Endothelial cell of umbilical vein (primary cell): Measurements from ENCODE around the gene MTFP1. TPM values are rescaled to one million over a fixed set of nuclear protein-coding genes. Genes with fewer than 3 reads are reported as not detected.

Experiments used
- BruUV-seq: library from RNA; stranded (reverse); fragments of 400-500 nt; replicated peaks from 2 replicates; lab custom pipeline; 2021; lab: Mats Ljungman, UMichigan
- CTCF ChIA-PET: fragments of 300-600, 350-600 bp; sonication (Branson Sonifier 250); formaldehyde crosslinking; loops from one replicate; lab custom pipeline; 2021; ENCODE audit warnings: antibody characterized with exemption, inconsistent platforms; lab: Charles Lee
- POLR2A ChIA-PET: fragments of 300-600, 350-600 bp; sonication (Branson Sonifier 250); formaldehyde crosslinking; loops from one replicate; lab custom pipeline; 2021; ENCODE audit warnings: antibody characterized with exemption, inconsistent platforms; lab: Charles Lee
- DNase-seq: peaks from one replicate; pipeline ENCODE4 v3.0.0-alpha.2; 2011; ENCODE audit warnings: low read depth, low spot score
- FAIRE-seq: peaks from 2 replicates; lab custom pipeline; 2011; peaks lifted over from hg19 to GRCh38; lab: Jason Lieb, UNC
- H2AFZ ChIP-seq: 2 replicates; pipeline ENCODE4 v1.6.0; 2012; ENCODE audit warnings: low read depth, low read length, control low read depth, inconsistent platforms
- H3K27ac ChIP-seq: 2 replicates; pipeline ENCODE4 v1.5.1; 2011; ENCODE audit warnings: low read depth, mild to moderate bottlenecking, control low read depth, low read length, moderate library complexity; ENCODE audit not compliant: insufficient read depth
- H3K27me3 ChIP-seq, 2 experiments: 2 replicates each; pipeline versions ENCODE4 v1.6.0 to v1.6.1; 2011; ENCODE audit warnings: low read length in 2 of 2, mixed read lengths in 1 of 2; ENCODE audit not compliant: control insufficient read depth in 2 of 2, insufficient read depth in 2 of 2
- H3K36me3 ChIP-seq, 2 experiments: 2 replicates in 1 of 2; 3 replicates in 1 of 2; pipeline ENCODE4 v1.5.1; 2011; ENCODE audit warnings: low read length in 2 of 2, mild to moderate bottlenecking in 1 of 2, moderate library complexity in 1 of 2; ENCODE audit not compliant: control insufficient read depth in 2 of 2, insufficient read depth in 2 of 2; ENCODE audit errors: extremely low read depth in 1 of 2
- H3K4me1 ChIP-seq: 3 replicates; pipeline ENCODE4 v1.5.1; 2011; ENCODE audit warnings: mild to moderate bottlenecking, low read length; ENCODE audit not compliant: control insufficient read depth, insufficient read depth; ENCODE audit errors: extremely low read depth
- H3K4me2 ChIP-seq: 2 replicates; pipeline ENCODE4 v1.6.1; 2011; ENCODE audit warnings: low read length, control low read depth, mixed read lengths; ENCODE audit not compliant: insufficient read depth
- H3K4me3 ChIP-seq, 3 experiments: fragments of 200-600 bp in 1 of 3; sonication (generic), shearing (Covaris generic) in 1 of 3; replicated peaks in 1 of 3; 2 replicates each; pipeline ENCODE4 v1.5.1; 2011 to 2016; ENCODE audit warnings: control low read depth in 3 of 3, low read length in 3 of 3, mild to moderate bottlenecking in 2 of 3, inconsistent platforms in 1 of 3, low read depth in 1 of 3, moderate library complexity in 1 of 3; ENCODE audit not compliant: insufficient read depth in 1 of 3
- H3K79me2 ChIP-seq: 2 replicates; pipeline ENCODE4 v1.6.0; 2012; ENCODE audit warnings: low read length, inconsistent platforms; ENCODE audit not compliant: control insufficient read depth, insufficient read depth
- H3K9ac ChIP-seq: replicated peaks from 2 replicates; pipeline ENCODE3; 2011; ENCODE audit warnings: low read length, control low read depth; ENCODE audit not compliant: insufficient read depth; ENCODE audit errors: extremely low read depth
- H3K9me1 ChIP-seq: replicated peaks from 3 replicates; pipeline ENCODE4 v1.6.0; 2011; ENCODE audit warnings: mild to moderate bottlenecking, low read length; ENCODE audit not compliant: control insufficient read depth, insufficient read depth; ENCODE audit errors: extremely low read depth
- H3K9me3 ChIP-seq: replicated peaks from 2 replicates; pipeline ENCODE4 v1.5.1; 2012; ENCODE audit warnings: low read length, inconsistent platforms; ENCODE audit not compliant: control insufficient read depth, insufficient read depth
- H4K20me1 ChIP-seq: replicated peaks from 2 replicates; pipeline ENCODE3; 2011; ENCODE audit warnings: mild to moderate bottlenecking, low read length; ENCODE audit not compliant: control insufficient read depth, insufficient read depth; ENCODE audit errors: extremely low read depth
- EZH2 ChIP-seq: IDR thresholded peaks from 2 replicates; pipeline ENCODE4 v1.6.1; 2012; ENCODE audit warnings: borderline replicate concordance, low read depth, mild to moderate bottlenecking, moderate library complexity, low read length, inconsistent platforms; ENCODE audit not compliant: severe bottlenecking
- FOS ChIP-seq: IDR thresholded peaks from 2 replicates; pipeline ENCODE4 v1.6.1; 2011; ENCODE audit warnings: mild to moderate bottlenecking, low read length, moderate library complexity, borderline replicate concordance; ENCODE audit not compliant: insufficient read depth
- GATA2 ChIP-seq: IDR thresholded peaks from 2 replicates; pipeline ENCODE4 v1.7.0; 2011; ENCODE audit warnings: low read depth, mild to moderate bottlenecking, moderate library complexity, mixed read lengths, low read length; ENCODE audit not compliant: insufficient read length, insufficient read depth
- JUN ChIP-seq: IDR thresholded peaks from 2 replicates; pipeline ENCODE4 v1.6.1; 2011; ENCODE audit warnings: borderline replicate concordance, low read depth; ENCODE audit not compliant: insufficient read length, insufficient read depth
- MYC ChIP-seq: IDR thresholded peaks from one replicate; pipeline ENCODE4 v1.6.1; 2011; ENCODE audit warnings: mild to moderate bottlenecking, low read depth, low read length
- POLR2AphosphoS5 ChIP-seq: IDR thresholded peaks from 2 replicates; pipeline ENCODE4 v1.6.1; 2012; ENCODE audit warnings: low read depth, mild to moderate bottlenecking, control low read depth, low read length, moderate library complexity; ENCODE audit not compliant: insufficient read depth
- dilution Hi-C: fragments of 300-500 bp; cut with MboI; formaldehyde crosslinking; loops from one replicate; pipeline ENCODE4 v1.15.0; 2019; ENCODE audit warnings: low sequenced_read_pairs; ENCODE audit not compliant: extremely low pct_ligation_motif_present
- intact Hi-C: fragments of 100-400 bp; cut with micrococcal nuclease; formaldehyde crosslinking; loops from one replicate; pipeline ENCODE4 v1.10.0; 2022
- polyA plus RNA-seq, 4 experiments: library from polyadenylated mRNA; depleted of rRNA in 3 of 4; stranded (reverse) in 3 of 4; unstranded in 1 of 4; fragments of >200 nt; gene quantifications; 2 replicates each; pipeline versions ENCODE4 v1.2.1 to v1.2.3, GENCODE V29; 2011 to 2012; ENCODE audit warnings: missing spikeins in 1 of 4
- total RNA-seq: library from RNA; stranded (reverse); gene quantifications from 2 replicates; pipeline ENCODE4 v1.2.3, GENCODE V29; 2021
- TF ChIP-seq, protein P1 (sequence below): IDR thresholded peaks from 2 replicates; pipeline ENCODE4 v1.6.1; 2011; ENCODE audit not compliant: insufficient read depth, insufficient read length
- TF ChIP-seq, protein P2 (sequence below), 2 donors: IDR thresholded peaks; 1 replicate in 1 of 2; 2 replicates in 1 of 2; pipeline ENCODE4 v1.5.1; 2011; ENCODE audit warnings: low read length in 2 of 2, mild to moderate bottlenecking in 2 of 2, moderate library complexity in 2 of 2, control low read depth in 1 of 2, inconsistent platforms in 1 of 2, low read depth in 1 of 2; ENCODE audit not compliant: insufficient read depth in 1 of 2; ENCODE audit errors: extremely low read depth in 1 of 2

MTFP1 gene
- total and polyA plus RNA-seq, 2 donors (not counting 3 experiments of a cell fraction or from before 2014, with no cell fraction given): 30.3 to 41.9 TPM

DNA sequence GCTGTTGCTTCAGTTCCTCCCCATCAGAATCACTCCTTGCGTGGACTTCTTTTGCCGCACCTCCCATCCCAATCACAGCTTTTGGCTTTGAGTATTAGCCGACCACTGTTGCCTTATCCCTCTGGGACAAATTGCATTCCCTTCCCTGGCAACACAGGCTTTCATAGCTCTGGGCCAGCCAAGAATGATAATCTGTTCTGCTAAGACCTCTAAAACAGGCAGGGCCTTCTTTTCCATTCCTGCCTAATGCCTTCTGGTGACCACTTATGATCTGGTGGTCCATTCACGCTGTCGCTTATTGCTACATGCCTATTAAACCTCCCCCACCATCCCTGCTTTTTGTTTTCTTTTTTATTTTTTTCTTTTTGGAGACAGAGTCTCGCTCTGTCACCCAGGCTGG lies 19.2 kb upstream of the MTFP1 start:
- BruUV-seq: no TSS peak
- DNase-seq (no peak), FAIRE-seq (no peak)
- H3K9ac ChIP-seq: no peak overlapping the region
- no peak overlapping the region for H3K4me2 ChIP-seq
- H3K9me1 ChIP-seq: no peaks in the 10 kb centered on the region
- no peaks in the 10 kb centered on the region for H4K20me1 ChIP-seq
- CTCF ChIA-PET: interaction anchor here (1.8 to 4.1 kb wide), 2 partner anchors 9 to 20 kb away, joined by 4 to 21 read pairs; partner anchors contain the start of gene SEC14L2
- no peaks in the 10 kb centered on the region for H3K9me3 ChIP-seq
- H3K36me3 ChIP-seq: peaks cover 3 to 28% of the 10 kb centered on the region in 2 experiments
- peaks cover 15% of the 10 kb centered on the region for H3K79me2 ChIP-seq
- peaks cover 6% of the 10 kb centered on the region for H3K4me1 ChIP-seq
- H2AFZ ChIP-seq: no peak overlapping the region
- dilution Hi-C loops: no loop called here
- POLR2A ChIA-PET: no interaction called here
- H3K27ac ChIP-seq: no peak overlapping the region
- intact Hi-C loops: no loop called here
- no peaks in the 10 kb centered on the region for H3K27me3 ChIP-seq
- no peak overlapping the region for H3K4me3 ChIP-seq
- TF ChIP-seq, protein P1, sequence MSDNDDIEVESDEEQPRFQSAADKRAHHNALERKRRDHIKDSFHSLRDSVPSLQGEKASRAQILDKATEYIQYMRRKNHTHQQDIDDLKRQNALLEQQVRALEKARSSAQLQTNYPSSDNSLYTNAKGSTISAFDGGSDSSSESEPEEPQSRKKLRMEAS: no peak
- TF ChIP-seq EZH2 (no peak), MYC (no peak), GATA2 (no peak), JUN (no peak), FOS (no peak), POLR2AphosphoS5 (no peak)
- TF ChIP-seq, protein P2, sequence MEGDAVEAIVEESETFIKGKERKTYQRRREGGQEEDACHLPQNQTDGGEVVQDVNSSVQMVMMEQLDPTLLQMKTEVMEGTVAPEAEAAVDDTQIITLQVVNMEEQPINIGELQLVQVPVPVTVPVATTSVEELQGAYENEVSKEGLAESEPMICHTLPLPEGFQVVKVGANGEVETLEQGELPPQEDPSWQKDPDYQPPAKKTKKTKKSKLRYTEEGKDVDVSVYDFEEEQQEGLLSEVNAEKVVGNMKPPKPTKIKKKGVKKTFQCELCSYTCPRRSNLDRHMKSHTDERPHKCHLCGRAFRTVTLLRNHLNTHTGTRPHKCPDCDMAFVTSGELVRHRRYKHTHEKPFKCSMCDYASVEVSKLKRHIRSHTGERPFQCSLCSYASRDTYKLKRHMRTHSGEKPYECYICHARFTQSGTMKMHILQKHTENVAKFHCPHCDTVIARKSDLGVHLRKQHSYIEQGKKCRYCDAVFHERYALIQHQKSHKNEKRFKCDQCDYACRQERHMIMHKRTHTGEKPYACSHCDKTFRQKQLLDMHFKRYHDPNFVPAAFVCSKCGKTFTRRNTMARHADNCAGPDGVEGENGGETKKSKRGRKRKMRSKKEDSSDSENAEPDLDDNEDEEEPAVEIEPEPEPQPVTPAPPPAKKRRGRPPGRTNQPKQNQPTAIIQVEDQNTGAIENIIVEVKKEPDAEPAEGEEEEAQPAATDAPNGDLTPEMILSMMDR (IDR thresholded peaks at IDR 0.05; ENCODE audit: extremely low read depth in 1 of 2, insufficient read depth in 1 of 2, low read depth in 1 of 2, low read length in 2 of 2): no peak
